ENCODE data around the gene TRIM17. TPM values are rescaled to one million over a fixed set of nuclear protein-coding genes. Genes with fewer than 3 reads are reported as not detected.
A peak's percentile ranks its signal among the peaks of the same experiment; 100 is the strongest.

The TRIM17 gene
- polyA plus RNA-seq, 1 donor (not counting 4 experiments of a cell fraction or from before 2014, with no cell fraction given): 0.24 TPM

GRCh38 chr1:228402641-228403025, 14.0 kb downstream of the TRIM17 start:
- peaks cover 39% of the 10 kb centered on the region for H4K20me1 ChIP-seq (ENCODE audit: control insufficient read depth, extremely low read depth, insufficient read depth, low read length)
- H2AFZ ChIP-seq (ENCODE audit: control insufficient read depth, low read length): no peak overlapping the region
- H3K79me2 ChIP-seq (ENCODE audit: control insufficient read depth, insufficient read depth, low read length): peaks cover 79% of the 10 kb centered on the region
- peak overlapping the region; percentile 4 for H3K4me2 ChIP-seq (ENCODE audit: control insufficient read depth, extremely low read depth, insufficient read depth, low read depth, low read length)
- no peaks in the 10 kb centered on the region for H3K9me3 ChIP-seq (ENCODE audit: control insufficient read depth, low read depth, low read length)
- FAIRE-seq (no peak), DNase-seq (ENCODE audit: low read depth, low spot score) (no peak)
- peaks cover 4% of the 10 kb centered on the region for H3K9me1 ChIP-seq (ENCODE audit: control insufficient read depth, extremely low read depth, insufficient read depth, low read length)
- peak overlapping the region; percentile 43 for H3K27ac ChIP-seq (ENCODE audit: control insufficient read depth, insufficient read depth, low read length)
- H3K9ac ChIP-seq (ENCODE audit: control insufficient read depth, extremely low read depth, insufficient read depth, low read length): no peak overlapping the region
- no peaks in the 10 kb centered on the region for H3K27me3 ChIP-seq (ENCODE audit: control insufficient read depth, extremely low read depth, insufficient read depth, low read length)
- dilution Hi-C loops (cut with MboI; ENCODE audit: extremely low pct_ligation_motif_present, low sequenced_read_pairs): no loop called here
- no peak overlapping the region for H3K4me3 ChIP-seq (ENCODE audit: control insufficient read depth in 2 of 3, extremely low read depth in 1 of 3, insufficient read depth in 2 of 3, low read depth in 1 of 3, low read length in 3 of 3)
- H3K4me1 ChIP-seq (ENCODE audit: control insufficient read depth, extremely low read depth, insufficient read depth, low read length): peaks cover 35% of the 10 kb centered on the region
- TF ChIP-seq EZH2 (IDR thresholded peaks at IDR 0.05; ENCODE audit: low read length) (no peak), CTCF (optimal IDR thresholded peaks at IDR 0.05 in 1 of 3, IDR thresholded peaks at IDR 0.05 in 1 of 3, conservative IDR thresholded peaks at IDR 0.05 in 1 of 3; ENCODE audit: extremely low read depth in 1 of 3, insufficient read depth in 2 of 3, low read length in 3 of 3) (no peak)
- H3K36me3 ChIP-seq (ENCODE audit: control insufficient read depth in 2 of 2, extremely low read depth in 1 of 2, insufficient read depth in 2 of 2, low read length in 2 of 2): peaks cover 27 to 44% of the 10 kb centered on the region in 2 experiments

GRCh38 chr1:228401782-228402640, 14.7 kb downstream of the TRIM17 start:
- Histone ChIP-seq H3K9me3 (ENCODE audit: control insufficient read depth, low read depth, low read length) (no peaks in the 10 kb centered on the region), H3K4me3 (ENCODE audit: control insufficient read depth in 2 of 3, extremely low read depth in 1 of 3, insufficient read depth in 2 of 3, low read depth in 1 of 3, low read length in 3 of 3) (no peak overlapping the region), H3K36me3 (ENCODE audit: control insufficient read depth in 2 of 2, extremely low read depth in 1 of 2, insufficient read depth in 2 of 2, low read length in 2 of 2) (peaks cover 32 to 44% of the 10 kb centered on the region in 2 experiments), H3K27ac (ENCODE audit: control insufficient read depth, insufficient read depth, low read length) (peak overlapping the region; percentile 43), H3K4me2 (ENCODE audit: control insufficient read depth, extremely low read depth, insufficient read depth, low read depth, low read length) (no peak overlapping the region), H3K4me1 (ENCODE audit: control insufficient read depth, extremely low read depth, insufficient read depth, low read length) (peaks cover 30% of the 10 kb centered on the region), H4K20me1 (ENCODE audit: control insufficient read depth, extremely low read depth, insufficient read depth, low read length) (peaks cover 39% of the 10 kb centered on the region), H3K9ac (ENCODE audit: control insufficient read depth, extremely low read depth, insufficient read depth, low read length) (no peak overlapping the region), H3K9me1 (ENCODE audit: control insufficient read depth, extremely low read depth, insufficient read depth, low read length) (peaks cover 4% of the 10 kb centered on the region), H3K79me2 (ENCODE audit: control insufficient read depth, insufficient read depth, low read length) (peaks cover 73% of the 10 kb centered on the region), H3K27me3 (ENCODE audit: control insufficient read depth, extremely low read depth, insufficient read depth, low read length) (no peaks in the 10 kb centered on the region), H2AFZ (ENCODE audit: control insufficient read depth, low read length) (no peak overlapping the region)
- dilution Hi-C loops (cut with MboI; ENCODE audit: extremely low pct_ligation_motif_present, low sequenced_read_pairs): no loop called here
- DNase-seq (ENCODE audit: low read depth, low spot score) (no peak), FAIRE-seq (no peak)
- TF ChIP-seq CTCF (optimal IDR thresholded peaks at IDR 0.05 in 1 of 3, IDR thresholded peaks at IDR 0.05 in 1 of 3, conservative IDR thresholded peaks at IDR 0.05 in 1 of 3; ENCODE audit: extremely low read depth in 1 of 3, insufficient read depth in 2 of 3, low read length in 3 of 3) (no peak), EZH2 (IDR thresholded peaks at IDR 0.05; ENCODE audit: low read length) (no peak)
